Neural cell (in vitro differentiated cells): ENCODE measurements around the gene ACOT12. TPM values are rescaled to one million over a fixed set of nuclear protein-coding genes. Genes with fewer than 3 reads are reported as not detected.

Source experiments
- H2AFZ ChIP-seq: fragments of 200-600, 300-800 bp; sonication (generic), shearing (Covaris generic); 2 replicates; pipeline ENCODE4 v1.6.0; 2014; ENCODE audit warnings: low read depth, mild to moderate bottlenecking, antibody characterized with exemption, low read length, moderate library complexity
- H3F3A ChIP-seq: fragments of 200-600 bp; shearing (Covaris generic); 2 replicates; pipeline ENCODE4 v1.6.1; 2016; ENCODE audit warnings: mild to moderate bottlenecking, moderate library complexity, mixed read lengths, antibody characterized with exemption, low read length; ENCODE audit not compliant: insufficient read depth, poor library complexity, severe bottlenecking
- H3K27ac ChIP-seq: fragments of 200-600, 300-800 bp; sonication (generic), shearing (Covaris generic); 2 replicates; pipeline ENCODE4 v1.5.1; 2014; ENCODE audit warnings: mild to moderate bottlenecking, low read length, moderate library complexity
- H3K27me3 ChIP-seq: fragments of 300-800, 200-600 bp; sonication (generic), shearing (Covaris generic); 2 replicates; pipeline ENCODE4 v1.6.0; 2014; ENCODE audit warnings: mild to moderate bottlenecking, low read depth, low read length, moderate library complexity; ENCODE audit not compliant: insufficient read depth
- H3K36me3 ChIP-seq: fragments of 300-800, 200-600 bp; sonication (generic), shearing (Covaris generic); 2 replicates; pipeline ENCODE4 v1.5.1; 2014; ENCODE audit warnings: mild to moderate bottlenecking, antibody characterized with exemption, low read length, moderate library complexity; ENCODE audit not compliant: insufficient read depth
- H3K4me2 ChIP-seq: fragments of 300-800, 200-600 bp; sonication (generic), shearing (Covaris generic); 2 replicates; pipeline ENCODE4 v1.6.0; 2014; ENCODE audit warnings: mild to moderate bottlenecking, low read length
- H3K4me3 ChIP-seq: fragments of 300-800, 200-600 bp; sonication (generic), shearing (Covaris generic); 2 replicates; pipeline ENCODE4 v1.5.1; 2014; ENCODE audit warnings: mild to moderate bottlenecking, low read length, moderate library complexity
- H3K79me2 ChIP-seq: fragments of 200-600 bp; shearing (Covaris generic); replicated peaks from 2 replicates; pipeline ENCODE4 v1.6.0; 2014; ENCODE audit warnings: mild to moderate bottlenecking, low read length, moderate library complexity; ENCODE audit not compliant: insufficient read depth
- H3K9ac ChIP-seq: fragments of 300-800, 200-600 bp; sonication (generic), shearing (Covaris generic); 2 replicates; pipeline ENCODE4 v1.6.1; 2016; ENCODE audit warnings: mild to moderate bottlenecking, low read length, mixed read lengths
- H3K9me2 ChIP-seq: fragments of 200-600 bp; shearing (Covaris generic); 2 replicates; pipeline ENCODE4 v1.6.1; 2016; ENCODE audit warnings: mild to moderate bottlenecking, low read length, mixed read lengths; ENCODE audit not compliant: insufficient read depth
- H3K9me3 ChIP-seq: fragments of 200-600, 300-800 bp; sonication (generic), shearing (Covaris generic); 2 replicates; pipeline ENCODE4 v1.6.1; 2016; ENCODE audit warnings: mild to moderate bottlenecking, mixed run types, low read length, moderate library complexity, mixed read lengths
- H4K20me1 ChIP-seq: fragments of 200-600 bp; shearing (Covaris generic); 2 replicates; pipeline ENCODE4 v1.6.1; 2016; ENCODE audit warnings: mild to moderate bottlenecking, mixed run types; ENCODE audit not compliant: insufficient read depth
- CTCF ChIP-seq: fragments of 450-650 bp; IDR thresholded peaks from 2 replicates; pipeline ENCODE4 v1.5.1; 2014; ENCODE audit warnings: antibody characterized with exemption, mild to moderate bottlenecking, moderate library complexity; ENCODE audit not compliant: poor library complexity, severe bottlenecking
- EP300 ChIP-seq: fragments of 450-650 bp; conservative IDR thresholded peaks from 2 replicates; pipeline ENCODE4 v1.6.1; 2014; ENCODE audit warnings: antibody characterized with exemption, mild to moderate bottlenecking, moderate library complexity; ENCODE audit not compliant: poor library complexity, severe bottlenecking
- EZH2 ChIP-seq: fragments of 200-600, 300-800 bp; shearing (Covaris generic), sonication (generic); IDR thresholded peaks from 2 replicates; pipeline ENCODE4 v1.6.1; 2014; ENCODE audit warnings: antibody characterized with exemption, low read length, borderline replicate concordance, mild to moderate bottlenecking; ENCODE audit not compliant: insufficient read depth, poor library complexity, severe bottlenecking
- MXI1 ChIP-seq: fragments of 450-650 bp; conservative IDR thresholded peaks from 2 replicates; pipeline ENCODE4 v1.6.1; 2014; ENCODE audit warnings: antibody characterized with exemption, mild to moderate bottlenecking; ENCODE audit not compliant: poor library complexity, severe bottlenecking
- POLR2AphosphoS5 ChIP-seq: IDR thresholded peaks from 2 replicates; pipeline ENCODE4 v1.6.1; 2012
- RAD21 ChIP-seq: fragments of 450-650 bp; conservative IDR thresholded peaks from 2 replicates; pipeline ENCODE4 v1.6.1; 2014; ENCODE audit warnings: antibody characterized with exemption, mild to moderate bottlenecking, moderate library complexity
- SMC3 ChIP-seq: fragments of 450-650 bp; conservative IDR thresholded peaks from 2 replicates; pipeline ENCODE4 v1.6.1; 2014; ENCODE audit warnings: antibody characterized with exemption, mild to moderate bottlenecking, moderate library complexity; ENCODE audit not compliant: poor library complexity
- TAF1 ChIP-seq: IDR thresholded peaks from 2 replicates; pipeline ENCODE4 v1.6.1; 2012; ENCODE audit warnings: low read depth
- polyA plus RNA-seq: library from polyadenylated mRNA; depleted of rRNA; stranded (reverse); fragments of >200 nt; gene quantifications from 2 replicates; pipeline ENCODE4 v1.2.3, GENCODE V29; 2014
- TF ChIP-seq, protein P1 (sequence below): IDR thresholded peaks from 2 replicates; pipeline ENCODE4 v1.6.1; 2012; ENCODE audit warnings: borderline replicate concordance

The ACOT12 gene
- polyA plus RNA-seq, 1 donor from 2014 or later = 1.2 TPM

GRCh38 chr5:81314581-81314980 lies 79.4 kb downstream of the ACOT12 start:
- Histone ChIP-seq H3K36me3 (peaks cover 3% of the 10 kb centered on the region), H3K9me3 (no peaks in the 10 kb centered on the region), H3K9ac (no peak overlapping the region), H3K27ac (no peak overlapping the region), H3K79me2 (no peaks in the 10 kb centered on the region), H3F3A (no peaks in the 10 kb centered on the region), H4K20me1 (no peaks in the 10 kb centered on the region), H2AFZ (no peak overlapping the region), H3K4me2 (no peak overlapping the region), H3K9me2 (no peaks in the 10 kb centered on the region), H3K4me3 (no peak overlapping the region), H3K27me3 (no peaks in the 10 kb centered on the region)
- TF ChIP-seq MXI1 = no peak
- no peak for TF ChIP-seq EZH2
- no peak for TF ChIP-seq EP300

- Histone ChIP-seq H3K9me3 (no peaks in the 10 kb centered on the region), H4K20me1 (no peaks in the 10 kb centered on the region), H2AFZ (no peak overlapping the region), H3K9me2 (no peaks in the 10 kb centered on the region), H3K4me3 (no peak overlapping the region), H3K9ac (no peak overlapping the region), H3F3A (no peaks in the 10 kb centered on the region), H3K79me2 (no peaks in the 10 kb centered on the region), H3K4me2 (no peak overlapping the region), H3K27ac (no peak overlapping the region), H3K27me3 (no peaks in the 10 kb centered on the region), H3K36me3 (peaks cover 3% of the 10 kb centered on the region)
- TF ChIP-seq MXI1 = no peak
- TF ChIP-seq POLR2AphosphoS5 = no peak
- TF ChIP-seq, protein P1, sequence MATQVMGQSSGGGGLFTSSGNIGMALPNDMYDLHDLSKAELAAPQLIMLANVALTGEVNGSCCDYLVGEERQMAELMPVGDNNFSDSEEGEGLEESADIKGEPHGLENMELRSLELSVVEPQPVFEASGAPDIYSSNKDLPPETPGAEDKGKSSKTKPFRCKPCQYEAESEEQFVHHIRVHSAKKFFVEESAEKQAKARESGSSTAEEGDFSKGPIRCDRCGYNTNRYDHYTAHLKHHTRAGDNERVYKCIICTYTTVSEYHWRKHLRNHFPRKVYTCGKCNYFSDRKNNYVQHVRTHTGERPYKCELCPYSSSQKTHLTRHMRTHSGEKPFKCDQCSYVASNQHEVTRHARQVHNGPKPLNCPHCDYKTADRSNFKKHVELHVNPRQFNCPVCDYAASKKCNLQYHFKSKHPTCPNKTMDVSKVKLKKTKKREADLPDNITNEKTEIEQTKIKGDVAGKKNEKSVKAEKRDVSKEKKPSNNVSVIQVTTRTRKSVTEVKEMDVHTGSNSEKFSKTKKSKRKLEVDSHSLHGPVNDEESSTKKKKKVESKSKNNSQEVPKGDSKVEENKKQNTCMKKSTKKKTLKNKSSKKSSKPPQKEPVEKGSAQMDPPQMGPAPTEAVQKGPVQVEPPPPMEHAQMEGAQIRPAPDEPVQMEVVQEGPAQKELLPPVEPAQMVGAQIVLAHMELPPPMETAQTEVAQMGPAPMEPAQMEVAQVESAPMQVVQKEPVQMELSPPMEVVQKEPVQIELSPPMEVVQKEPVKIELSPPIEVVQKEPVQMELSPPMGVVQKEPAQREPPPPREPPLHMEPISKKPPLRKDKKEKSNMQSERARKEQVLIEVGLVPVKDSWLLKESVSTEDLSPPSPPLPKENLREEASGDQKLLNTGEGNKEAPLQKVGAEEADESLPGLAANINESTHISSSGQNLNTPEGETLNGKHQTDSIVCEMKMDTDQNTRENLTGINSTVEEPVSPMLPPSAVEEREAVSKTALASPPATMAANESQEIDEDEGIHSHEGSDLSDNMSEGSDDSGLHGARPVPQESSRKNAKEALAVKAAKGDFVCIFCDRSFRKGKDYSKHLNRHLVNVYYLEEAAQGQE = no peak
- TF ChIP-seq RAD21 = no peak
- TF ChIP-seq TAF1 = no peak
- TF ChIP-seq EP300 = no peak
- no peak for TF ChIP-seq EZH2
- no peak for TF ChIP-seq CTCF
- no peak for TF ChIP-seq SMC3
These were observed 80.2 kb downstream of the ACOT12 start for GRCh38 chr5:81313686-81314085.

GRCh38 chr5:81313278-81313677 lies 80.7 kb downstream of the ACOT12 start:
- H3K27me3 ChIP-seq = no peaks in the 10 kb centered on the region
- H3K4me2 ChIP-seq = no peak overlapping the region
- no peaks in the 10 kb centered on the region for H3K9me3 ChIP-seq
- no peaks in the 10 kb centered on the region for H3K9me2 ChIP-seq
- H3K4me3 ChIP-seq = no peak overlapping the region
- no peak overlapping the region for H2AFZ ChIP-seq
- H4K20me1 ChIP-seq = no peaks in the 10 kb centered on the region
- no peak overlapping the region for H3K9ac ChIP-seq
- TF ChIP-seq, protein P1 = no peak
- TF ChIP-seq RAD21 (no peak), EZH2 (no peak), CTCF (no peak), POLR2AphosphoS5 (no peak)
- no peaks in the 10 kb centered on the region for H3F3A ChIP-seq
- no peaks in the 10 kb centered on the region for H3K79me2 ChIP-seq
- H3K27ac ChIP-seq = no peak overlapping the region
- peaks cover 3% of the 10 kb centered on the region for H3K36me3 ChIP-seq
